ENCODE data around the gene MATN3.

MATN3 gene

GRCh38 chr2:20016346-20016745, 3.9 kb upstream of the MATN3 start:
- Histone ChIP-seq H3K4me1 (ENCODE audit: control insufficient read depth, insufficient read depth, low read length) (peaks cover 8% of the 10 kb centered on the region), H3K4me3 (ENCODE audit: low read length) (no peak overlapping the region), H3K9ac (ENCODE audit: low read depth, low read length) (no peak overlapping the region), H3K9me3 (replicated peaks; ENCODE audit: low read length) (no peaks in the 10 kb centered on the region), H3K4me2 (ENCODE audit: low read length) (no peak overlapping the region), H3K27me3 (ENCODE audit: control insufficient read depth, insufficient read depth, low read length) (peaks cover 7% of the 10 kb centered on the region), H3K36me3 (ENCODE audit: insufficient read depth, low read length) (no peaks in the 10 kb centered on the region)

DNA sequence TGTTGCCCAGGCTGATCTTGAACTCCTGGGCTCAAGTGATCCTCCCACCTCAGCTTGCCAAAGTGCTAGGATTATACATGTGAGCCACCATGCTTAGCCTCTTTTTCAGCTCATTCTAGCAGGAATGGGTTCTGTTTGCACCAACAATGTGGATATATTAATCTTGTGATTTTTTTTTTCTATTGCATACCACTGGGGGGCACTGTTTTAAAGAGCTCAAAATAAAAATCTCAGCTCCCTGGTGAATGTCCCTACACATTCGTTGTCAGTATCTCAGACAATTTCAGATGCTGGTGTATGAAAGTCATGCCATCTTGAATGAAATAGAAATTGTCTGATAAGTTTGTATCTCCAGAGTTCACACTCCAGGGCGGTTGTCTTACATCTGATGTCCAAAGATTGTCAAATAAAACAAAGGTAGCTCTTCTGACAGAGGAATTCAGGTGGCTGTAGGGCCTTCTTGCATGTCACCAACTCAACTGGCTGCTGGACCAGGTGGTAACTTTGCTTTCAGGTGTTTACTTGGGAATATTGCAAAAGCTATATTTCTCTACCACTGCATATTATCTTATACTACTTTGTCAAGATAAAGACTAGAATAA, 3.1 kb upstream of the MATN3 start:
- Histone ChIP-seq H3K27me3 (ENCODE audit: control insufficient read depth, insufficient read depth, low read length) (peaks cover 10% of the 10 kb centered on the region), H3K36me3 (ENCODE audit: insufficient read depth, low read length) (no peaks in the 10 kb centered on the region), H3K9me3 (replicated peaks; ENCODE audit: low read length) (no peaks in the 10 kb centered on the region), H3K4me3 (ENCODE audit: low read length) (no peak overlapping the region), H3K4me1 (ENCODE audit: control insufficient read depth, insufficient read depth, low read length) (peaks cover 8% of the 10 kb centered on the region), H3K9ac (ENCODE audit: low read depth, low read length) (no peak overlapping the region), H3K4me2 (ENCODE audit: low read length) (no peak overlapping the region)

DNA sequence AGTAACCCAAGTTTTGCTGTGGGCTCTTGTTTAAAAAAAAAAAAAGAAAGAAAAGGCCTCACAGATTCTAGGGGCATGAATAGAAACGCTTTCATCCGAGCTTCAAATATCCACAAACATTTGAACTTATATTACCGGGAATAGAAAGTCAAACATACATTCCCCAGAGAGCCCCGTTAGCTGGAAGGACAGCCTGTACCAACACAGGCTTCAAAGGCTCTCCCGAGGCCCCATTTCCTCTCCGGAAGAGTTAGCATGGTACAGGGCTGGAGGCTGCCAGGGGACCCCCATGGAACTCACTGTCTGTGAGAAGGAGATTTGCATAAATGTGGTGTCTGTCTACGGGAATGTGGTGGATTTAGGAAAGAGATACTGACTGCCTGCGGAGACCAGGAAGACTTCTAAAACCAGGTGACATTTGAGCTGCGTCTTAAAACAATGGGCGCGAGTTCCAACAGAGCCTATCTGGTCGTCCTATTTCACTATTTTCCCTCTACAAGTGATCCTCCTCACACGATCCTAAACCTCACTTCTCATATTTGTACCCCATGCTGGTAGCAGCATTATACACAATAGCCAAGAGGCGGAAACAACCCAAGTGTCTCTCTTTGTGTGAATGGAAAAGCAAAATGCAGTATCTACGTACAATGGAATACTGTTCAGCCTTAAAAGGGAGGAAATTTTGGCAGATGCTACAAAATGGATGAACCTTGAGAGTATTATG, 820 bp upstream of the MATN3 start:
- Histone ChIP-seq H3K36me3 (ENCODE audit: insufficient read depth, low read length) (no peaks in the 10 kb centered on the region), H3K4me3 (ENCODE audit: low read length) (peak overlapping the region; percentile 73), H3K4me2 (ENCODE audit: low read length) (peak overlapping the region; percentile 92), H3K4me1 (ENCODE audit: control insufficient read depth, insufficient read depth, low read length) (peaks cover 8% of the 10 kb centered on the region), H3K9me3 (replicated peaks; ENCODE audit: low read length) (no peaks in the 10 kb centered on the region), H3K27me3 (ENCODE audit: control insufficient read depth, insufficient read depth, low read length) (peaks cover 10% of the 10 kb centered on the region), H3K9ac (ENCODE audit: low read depth, low read length) (peak overlapping the region; percentile 84)

DNA sequence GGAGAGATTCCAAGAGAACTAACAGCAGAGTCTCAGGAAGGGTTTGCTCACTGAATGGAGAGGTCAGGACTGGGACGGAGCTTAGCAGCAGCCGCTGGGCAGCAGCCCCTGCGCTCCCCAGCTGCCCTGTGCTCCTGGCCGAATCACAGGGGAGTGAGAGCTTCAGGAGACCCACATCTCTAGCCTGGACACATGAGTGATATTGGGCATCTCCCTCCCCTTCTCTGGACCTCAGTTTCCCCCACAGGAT, 511 bp downstream of the MATN3 start:
- peaks cover 10% of the 10 kb centered on the region for H3K27me3 ChIP-seq (ENCODE audit: control insufficient read depth, insufficient read depth, low read length)
- no peaks in the 10 kb centered on the region for H3K9me3 ChIP-seq (replicated peaks; ENCODE audit: low read length)
- peak overlapping the region; percentile 84 for H3K9ac ChIP-seq (ENCODE audit: low read depth, low read length)
- H3K36me3 ChIP-seq (ENCODE audit: insufficient read depth, low read length): no peaks in the 10 kb centered on the region
- H3K4me2 ChIP-seq (ENCODE audit: low read length): peak overlapping the region; percentile 92
- H3K4me1 ChIP-seq (ENCODE audit: control insufficient read depth, insufficient read depth, low read length): peaks cover 8% of the 10 kb centered on the region
- H3K4me3 ChIP-seq (ENCODE audit: low read length): peak overlapping the region; percentile 73

GRCh38 chr2:20011276-20012031, 1.0 kb downstream of the MATN3 start:
- H3K36me3 ChIP-seq (ENCODE audit: insufficient read depth, low read length): no peaks in the 10 kb centered on the region
- no peaks in the 10 kb centered on the region for H3K9me3 ChIP-seq (replicated peaks; ENCODE audit: low read length)
- peaks cover 8% of the 10 kb centered on the region for H3K4me1 ChIP-seq (ENCODE audit: control insufficient read depth, insufficient read depth, low read length)
- H3K4me3 ChIP-seq (ENCODE audit: low read length): no peak overlapping the region
- H3K4me2 ChIP-seq (ENCODE audit: low read length): peak overlapping the region; percentile 92
- H3K27me3 ChIP-seq (ENCODE audit: control insufficient read depth, insufficient read depth, low read length): peaks cover 10% of the 10 kb centered on the region
- H3K9ac ChIP-seq (ENCODE audit: low read depth, low read length): peak overlapping the region; percentile 84

GRCh38 chr2:20008703-20009102, 3.8 kb downstream of the MATN3 start:
- H3K27me3 ChIP-seq (ENCODE audit: control insufficient read depth, insufficient read depth, low read length): peaks cover 10% of the 10 kb centered on the region
- H3K4me3 ChIP-seq (ENCODE audit: low read length): no peak overlapping the region
- no peaks in the 10 kb centered on the region for H3K36me3 ChIP-seq (ENCODE audit: insufficient read depth, low read length)
- H3K4me2 ChIP-seq (ENCODE audit: low read length): no peak overlapping the region
- no peak overlapping the region for H3K9ac ChIP-seq (ENCODE audit: low read depth, low read length)
- H3K9me3 ChIP-seq (replicated peaks; ENCODE audit: low read length): no peaks in the 10 kb centered on the region
- H3K4me1 ChIP-seq (ENCODE audit: control insufficient read depth, insufficient read depth, low read length): peaks cover 8% of the 10 kb centered on the region

DNA sequence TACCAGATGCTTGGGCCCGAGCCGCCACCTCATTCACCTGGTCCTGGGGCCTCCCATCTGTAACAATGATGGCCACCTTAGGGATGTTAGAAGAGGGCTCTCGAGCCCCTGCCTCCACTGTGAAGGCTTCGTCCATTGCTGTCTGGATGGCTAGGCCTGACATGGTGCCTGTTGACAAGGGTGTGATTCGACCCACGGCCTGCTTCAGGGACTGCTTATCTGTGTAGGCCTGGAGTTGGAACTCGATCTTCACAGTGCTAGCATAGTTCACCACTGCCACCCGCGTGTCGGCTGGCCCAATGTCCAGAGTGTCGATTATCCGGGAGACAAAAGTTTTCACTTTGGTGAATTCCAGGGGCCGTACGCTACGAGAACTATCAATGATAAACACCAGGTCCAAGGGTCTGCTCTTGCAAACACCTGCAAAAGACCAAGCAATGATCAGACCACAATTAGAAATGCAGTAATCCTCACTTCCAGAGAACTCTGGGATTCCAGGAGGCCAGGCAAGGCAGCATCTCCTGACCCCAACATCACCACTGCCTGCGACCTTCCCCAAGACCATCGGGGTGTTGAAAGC, 6.5 kb downstream of the MATN3 start:
- no peak overlapping the region for H3K9ac ChIP-seq (ENCODE audit: low read depth, low read length)
- no peak overlapping the region for H3K4me2 ChIP-seq (ENCODE audit: low read length)
- no peaks in the 10 kb centered on the region for H3K9me3 ChIP-seq (replicated peaks; ENCODE audit: low read length)
- no peaks in the 10 kb centered on the region for H3K27me3 ChIP-seq (ENCODE audit: control insufficient read depth, insufficient read depth, low read length)
- H3K36me3 ChIP-seq (ENCODE audit: insufficient read depth, low read length): no peaks in the 10 kb centered on the region
- no peak overlapping the region for H3K4me3 ChIP-seq (ENCODE audit: low read length)
- no peaks in the 10 kb centered on the region for H3K4me1 ChIP-seq (ENCODE audit: control insufficient read depth, insufficient read depth, low read length)

DNA sequence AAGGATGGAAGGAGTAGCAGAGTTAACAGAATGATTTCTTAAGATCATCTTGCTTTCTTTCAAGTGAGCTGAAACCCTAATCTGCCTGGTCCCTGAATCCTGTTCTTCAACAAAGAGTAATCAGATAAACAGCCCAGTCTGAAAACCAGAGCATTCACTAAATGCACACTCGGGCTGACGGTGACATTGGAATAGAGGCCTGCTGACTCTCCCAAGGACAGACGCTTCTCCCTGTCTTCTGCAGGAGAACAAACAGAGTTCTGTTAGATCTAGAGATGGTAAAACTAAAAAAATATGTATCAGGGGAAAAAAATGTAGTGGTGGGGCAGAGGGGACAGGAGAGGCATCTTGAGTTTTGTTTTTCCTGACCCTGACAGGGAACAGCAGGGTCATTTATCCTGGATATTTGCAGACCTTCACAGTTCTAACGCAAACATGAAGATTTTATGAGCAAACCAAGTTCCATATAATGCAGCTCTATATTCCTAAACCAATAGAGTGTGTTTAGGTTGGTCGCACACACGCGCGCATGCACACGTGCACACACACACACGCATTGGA, 7.3 kb downstream of the MATN3 start:
- Histone ChIP-seq H3K4me3 (ENCODE audit: low read length) (no peak overlapping the region), H3K4me2 (ENCODE audit: low read length) (no peak overlapping the region), H3K4me1 (ENCODE audit: control insufficient read depth, insufficient read depth, low read length) (no peaks in the 10 kb centered on the region), H3K9ac (ENCODE audit: low read depth, low read length) (no peak overlapping the region), H3K27me3 (ENCODE audit: control insufficient read depth, insufficient read depth, low read length) (no peaks in the 10 kb centered on the region), H3K36me3 (ENCODE audit: insufficient read depth, low read length) (no peaks in the 10 kb centered on the region), H3K9me3 (replicated peaks; ENCODE audit: low read length) (no peaks in the 10 kb centered on the region)

- Histone ChIP-seq H3K4me3 (ENCODE audit: low read length) (no peak overlapping the region), H3K36me3 (ENCODE audit: insufficient read depth, low read length) (no peaks in the 10 kb centered on the region), H3K27me3 (ENCODE audit: control insufficient read depth, insufficient read depth, low read length) (no peaks in the 10 kb centered on the region)
Observed at GRCh38 chr2:20001361-20001863, 11.1 kb downstream of the MATN3 start.

GRCh38 chr2:19993731-19994130, 18.7 kb downstream of the MATN3 start:
- Histone ChIP-seq H3K4me3 (ENCODE audit: low read length) (no peak overlapping the region), H3K9ac (ENCODE audit: low read depth, low read length) (no peak overlapping the region), H3K4me1 (ENCODE audit: control insufficient read depth, insufficient read depth, low read length) (peaks cover 4% of the 10 kb centered on the region), H3K36me3 (ENCODE audit: insufficient read depth, low read length) (no peaks in the 10 kb centered on the region), H3K27me3 (ENCODE audit: control insufficient read depth, insufficient read depth, low read length) (no peaks in the 10 kb centered on the region), H3K9me3 (replicated peaks; ENCODE audit: low read length) (no peaks in the 10 kb centered on the region), H3K4me2 (ENCODE audit: low read length) (no peak overlapping the region)

More at GRCh38 chr2:20001361-20001863, 11.1 kb downstream of the MATN3 start:
- no peaks in the 10 kb centered on the region for H3K9me3 ChIP-seq (replicated peaks; ENCODE audit: low read length)
- H3K4me1 ChIP-seq (ENCODE audit: control insufficient read depth, insufficient read depth, low read length): no peaks in the 10 kb centered on the region
- no peak overlapping the region for H3K4me2 ChIP-seq (ENCODE audit: low read length)
- H3K9ac ChIP-seq (ENCODE audit: low read depth, low read length): no peak overlapping the region

GRCh38 chr2:19991895-19992294, 20.6 kb downstream of the MATN3 start:
- Histone ChIP-seq H3K36me3 (ENCODE audit: insufficient read depth, low read length) (no peaks in the 10 kb centered on the region), H3K4me3 (ENCODE audit: low read length) (no peak overlapping the region), H3K9me3 (replicated peaks; ENCODE audit: low read length) (no peaks in the 10 kb centered on the region), H3K4me1 (ENCODE audit: control insufficient read depth, insufficient read depth, low read length) (peaks cover 4% of the 10 kb centered on the region), H3K4me2 (ENCODE audit: low read length) (no peak overlapping the region), H3K9ac (ENCODE audit: low read depth, low read length) (no peak overlapping the region), H3K27me3 (ENCODE audit: control insufficient read depth, insufficient read depth, low read length) (no peaks in the 10 kb centered on the region)

All from skeletal muscle satellite cell (primary cell).